T-helper 1 cell treated with Interleukin-12 subunit alpha and Interleukin-12 subunit beta and Interleukin-4 antibody, amounts not matched to agents 30 μg/mL and 1 μg/mL, for 36 hours (primary cell): Measurements from ENCODE around the gene TNKS1BP1.
"Not testable (repeated sequence)": the region's sequence is repeated elsewhere in the genome, so short reads cannot be mapped to it uniquely, and the experiment has no call there.

ENCODE experiments used
- H3K27ac Mint-ChIP-seq: one replicate; pipeline ENCODE4 v1.8.0; 2021; ENCODE audit warnings: mild to moderate bottlenecking, mixed read lengths
- H3K27me3 Mint-ChIP-seq: one replicate; pipeline ENCODE4 v1.8.0; 2021; ENCODE audit warnings: low read depth, mixed read lengths
- H3K36me3 Mint-ChIP-seq: one replicate; pipeline ENCODE4 v1.8.0; 2021; ENCODE audit warnings: low read depth, mixed read lengths
- H3K4me1 Mint-ChIP-seq: one replicate; pipeline ENCODE4 v1.8.0; 2021; ENCODE audit warnings: low read depth, mixed read lengths
- H3K4me3 Mint-ChIP-seq: one replicate; pipeline ENCODE4 v1.8.0; 2021; ENCODE audit warnings: mild to moderate bottlenecking, moderate library complexity, mixed read lengths
- H3K9me3 Mint-ChIP-seq: one replicate; pipeline ENCODE4 v1.8.0; 2021; ENCODE audit warnings: mixed read lengths

The TNKS1BP1 gene

GRCh38 chr11:57306161-57306876 is 18.4 kb downstream of the TNKS1BP1 start:
- Mint-ChIP-seq H3K27ac (no peak overlapping the region), H3K36me3 (peaks cover 2% of the 10 kb centered on the region), H3K27me3 (no peaks in the 10 kb centered on the region), H3K9me3 (no peaks in the 10 kb centered on the region), H3K4me3 (no peak overlapping the region), H3K4me1 (peaks cover 7% of the 10 kb centered on the region)

- H3K36me3 Mint-ChIP-seq = peaks cover 10% of the 10 kb centered on the region
- H3K4me1 Mint-ChIP-seq = peaks cover 2% of the 10 kb centered on the region
- H3K9me3 Mint-ChIP-seq = no peaks in the 10 kb centered on the region
- H3K27me3 Mint-ChIP-seq = no peaks in the 10 kb centered on the region
- H3K27ac Mint-ChIP-seq = no peak overlapping the region
- no peak overlapping the region for H3K4me3 Mint-ChIP-seq
Observed at GRCh38 chr11:57305523-57305922, 19.2 kb downstream of the TNKS1BP1 start.

- no peaks in the 10 kb centered on the region for H3K27me3 Mint-ChIP-seq
- no peak overlapping the region for H3K4me3 Mint-ChIP-seq
- H3K9me3 Mint-ChIP-seq = peaks cover 5% of the 10 kb centered on the region
Observed at GRCh38 chr11:57303990-57304579, 20.7 kb downstream of the TNKS1BP1 start.

GRCh38 chr11:57303280-57303989 is 21.3 kb downstream of the TNKS1BP1 start:
- peaks cover 2% of the 10 kb centered on the region for H3K4me1 Mint-ChIP-seq
- H3K9me3 Mint-ChIP-seq = peaks cover 7% of the 10 kb centered on the region
- no peak overlapping the region for H3K4me3 Mint-ChIP-seq
- H3K27me3 Mint-ChIP-seq = no peaks in the 10 kb centered on the region
- peak overlapping the region; percentile 31 for H3K27ac Mint-ChIP-seq
- peaks cover 19% of the 10 kb centered on the region for H3K36me3 Mint-ChIP-seq

More at GRCh38 chr11:57303990-57304579, 20.7 kb downstream of the TNKS1BP1 start:
- H3K36me3 Mint-ChIP-seq = peaks cover 19% of the 10 kb centered on the region
- peaks cover 2% of the 10 kb centered on the region for H3K4me1 Mint-ChIP-seq
- H3K27ac Mint-ChIP-seq = peak overlapping the region; percentile 31

- no peaks in the 10 kb centered on the region for H3K27me3 Mint-ChIP-seq
- H3K4me1 Mint-ChIP-seq = peaks cover 2% of the 10 kb centered on the region
- H3K4me3 Mint-ChIP-seq = no peak overlapping the region
- H3K36me3 Mint-ChIP-seq = peaks cover 19% of the 10 kb centered on the region
- no peak overlapping the region for H3K27ac Mint-ChIP-seq
- peaks cover 7% of the 10 kb centered on the region for H3K9me3 Mint-ChIP-seq
Observed at GRCh38 chr11:57302489-57302888, 22.3 kb downstream of the TNKS1BP1 start.

GRCh38 chr11:57301711-57302423 is 22.9 kb downstream of the TNKS1BP1 start:
- H3K4me3 Mint-ChIP-seq = no peak overlapping the region
- peaks cover 19% of the 10 kb centered on the region for H3K36me3 Mint-ChIP-seq
- H3K4me1 Mint-ChIP-seq = peaks cover 2% of the 10 kb centered on the region
- H3K27ac Mint-ChIP-seq = no peak overlapping the region
- H3K27me3 Mint-ChIP-seq = no peaks in the 10 kb centered on the region
- H3K9me3 Mint-ChIP-seq = peaks cover 7% of the 10 kb centered on the region

GRCh38 chr11:57300785-57301184 is 24.0 kb downstream of the TNKS1BP1 start:
- peaks cover 2% of the 10 kb centered on the region for H3K4me1 Mint-ChIP-seq
- H3K4me3 Mint-ChIP-seq = no peak overlapping the region
- no peak overlapping the region for H3K27ac Mint-ChIP-seq
- peaks cover 19% of the 10 kb centered on the region for H3K36me3 Mint-ChIP-seq
- peaks cover 7% of the 10 kb centered on the region for H3K9me3 Mint-ChIP-seq
- no peaks in the 10 kb centered on the region for H3K27me3 Mint-ChIP-seq

GRCh38 chr11:57299150-57299737 is 25.5 kb downstream of the TNKS1BP1 start:
- Mint-ChIP-seq H3K9me3 (peaks cover 7% of the 10 kb centered on the region), H3K4me3 (no peak overlapping the region), H3K36me3 (peaks cover 19% of the 10 kb centered on the region), H3K4me1 (peaks cover 2% of the 10 kb centered on the region), H3K27ac (no peak overlapping the region), H3K27me3 (no peaks in the 10 kb centered on the region)

- Mint-ChIP-seq H3K27ac (no peak overlapping the region), H3K36me3 (peaks cover 19% of the 10 kb centered on the region), H3K4me3 (no peak overlapping the region), H3K4me1 (peaks cover 2% of the 10 kb centered on the region), H3K9me3 (peaks cover 7% of the 10 kb centered on the region), H3K27me3 (no peaks in the 10 kb centered on the region)
Observed at GRCh38 chr11:57297221-57297620, 27.5 kb downstream of the TNKS1BP1 start.

- H3K4me1 Mint-ChIP-seq, H3K4me3 Mint-ChIP-seq, H3K27ac Mint-ChIP-seq, H3K9me3 Mint-ChIP-seq, H3K27me3 Mint-ChIP-seq: not testable (repeated sequence)
- H3K36me3 Mint-ChIP-seq = peaks cover 16% of the 10 kb centered on the region
Observed at GRCh38 chr11:57296205-57296604, 28.5 kb downstream of the TNKS1BP1 start.

- H3K9me3 Mint-ChIP-seq = peaks cover 6% of the 10 kb centered on the region
- no peaks in the 10 kb centered on the region for H3K4me1 Mint-ChIP-seq
- H3K36me3 Mint-ChIP-seq = peaks cover 4% of the 10 kb centered on the region
- H3K4me3 Mint-ChIP-seq = no peak overlapping the region
- no peak overlapping the region for H3K27ac Mint-ChIP-seq
- H3K27me3 Mint-ChIP-seq = peaks cover 5% of the 10 kb centered on the region
Observed at GRCh38 chr11:57294225-57295131, 30.3 kb downstream of the TNKS1BP1 start.

GRCh38 chr11:57290288-57290687 is 34.5 kb downstream of the TNKS1BP1 start:
- Mint-ChIP-seq H3K9me3 (peaks cover 3% of the 10 kb centered on the region), H3K27me3 (peaks cover 9% of the 10 kb centered on the region), H3K36me3 (no peaks in the 10 kb centered on the region), H3K4me1 (no peaks in the 10 kb centered on the region), H3K27ac (no peak overlapping the region), H3K4me3 (no peak overlapping the region)

GRCh38 chr11:57288771-57289579 is 35.8 kb downstream of the TNKS1BP1 start:
- H3K9me3 Mint-ChIP-seq = peaks cover 3% of the 10 kb centered on the region
- no peak overlapping the region for H3K4me3 Mint-ChIP-seq
- no peaks in the 10 kb centered on the region for H3K36me3 Mint-ChIP-seq
- no peak overlapping the region for H3K27ac Mint-ChIP-seq
- H3K4me1 Mint-ChIP-seq = no peaks in the 10 kb centered on the region
- H3K27me3 Mint-ChIP-seq = peaks cover 9% of the 10 kb centered on the region
